ENCODE data around the gene CSTPP1.

Gene CSTPP1

GRCh38 chr11:46936138-46937110 lies at the start of gene CSTPP1:
TSS of gene CSTPP1 (plus strand) at chr11:46936761. CDS start at chr11:46936806, 45 bp downstream.
- Histone ChIP-seq H3K27me3 (ENCODE audit: control insufficient read depth, insufficient read depth, low read length) (no peaks in the 10 kb centered on the region), H3K9ac (ENCODE audit: low read length) (peak within 1 kb of the TSS; percentile 46), H3K36me3 (ENCODE audit: control insufficient read depth, insufficient read depth, low read length) (0 out of 2 replicates have a peak, but pooled peaks cover 3% of the 10 kb centered on the region), H3K27ac (ENCODE audit: low read depth, low read length) (no peak within 1 kb of the TSS), H3K9me3 (ENCODE audit: control insufficient read depth, insufficient read depth, low read depth, low read length) (no peaks in the 10 kb centered on the region), H3K4me3 (ENCODE audit: low read depth, low read length) (peak within 1 kb of the TSS; percentile 79), H3K4me1 (ENCODE audit: control insufficient read depth, insufficient read depth, low read length) (0 out of 2 replicates have a peak, but pooled peaks cover 2% of the 10 kb centered on the region)

GRCh38 chr11:46888636-46889035 lies 47.9 kb upstream of the CSTPP1 start:
- Histone ChIP-seq H3K36me3 (ENCODE audit: control insufficient read depth, insufficient read depth, low read length) (peaks cover 70% of the 10 kb centered on the region), H3K4me3 (ENCODE audit: low read depth, low read length) (no peak overlapping the region), H3K9ac (ENCODE audit: low read length) (no peak overlapping the region), H3K4me1 (ENCODE audit: control insufficient read depth, insufficient read depth, low read length) (no peaks in the 10 kb centered on the region), H3K27ac (ENCODE audit: low read depth, low read length) (no peak overlapping the region), H3K27me3 (ENCODE audit: control insufficient read depth, insufficient read depth, low read length) (no peaks in the 10 kb centered on the region), H3K9me3 (ENCODE audit: control insufficient read depth, insufficient read depth, low read depth, low read length) (no peaks in the 10 kb centered on the region)

GRCh38 chr11:46889251-46889650 lies 47.3 kb upstream of the CSTPP1 start:
- Histone ChIP-seq H3K36me3 (ENCODE audit: control insufficient read depth, insufficient read depth, low read length) (peaks cover 69% of the 10 kb centered on the region), H3K4me1 (ENCODE audit: control insufficient read depth, insufficient read depth, low read length) (no peaks in the 10 kb centered on the region), H3K9ac (ENCODE audit: low read length) (no peak overlapping the region), H3K4me3 (ENCODE audit: low read depth, low read length) (no peak overlapping the region), H3K27me3 (ENCODE audit: control insufficient read depth, insufficient read depth, low read length) (no peaks in the 10 kb centered on the region), H3K9me3 (ENCODE audit: control insufficient read depth, insufficient read depth, low read depth, low read length) (no peaks in the 10 kb centered on the region), H3K27ac (ENCODE audit: low read depth, low read length) (no peak overlapping the region)

GRCh38 chr11:46889689-46890475 lies 46.7 kb upstream of the CSTPP1 start:
- H3K27ac ChIP-seq (ENCODE audit: low read depth, low read length) = no peak overlapping the region
- H3K36me3 ChIP-seq (ENCODE audit: control insufficient read depth, insufficient read depth, low read length) = peaks cover 74% of the 10 kb centered on the region
- no peak overlapping the region for H3K4me3 ChIP-seq (ENCODE audit: low read depth, low read length)
- no peaks in the 10 kb centered on the region for H3K4me1 ChIP-seq (ENCODE audit: control insufficient read depth, insufficient read depth, low read length)
- H3K27me3 ChIP-seq (ENCODE audit: control insufficient read depth, insufficient read depth, low read length) = no peaks in the 10 kb centered on the region
- H3K9me3 ChIP-seq (ENCODE audit: control insufficient read depth, insufficient read depth, low read depth, low read length) = no peaks in the 10 kb centered on the region
- H3K9ac ChIP-seq (ENCODE audit: low read length) = no peak overlapping the region

DNA sequence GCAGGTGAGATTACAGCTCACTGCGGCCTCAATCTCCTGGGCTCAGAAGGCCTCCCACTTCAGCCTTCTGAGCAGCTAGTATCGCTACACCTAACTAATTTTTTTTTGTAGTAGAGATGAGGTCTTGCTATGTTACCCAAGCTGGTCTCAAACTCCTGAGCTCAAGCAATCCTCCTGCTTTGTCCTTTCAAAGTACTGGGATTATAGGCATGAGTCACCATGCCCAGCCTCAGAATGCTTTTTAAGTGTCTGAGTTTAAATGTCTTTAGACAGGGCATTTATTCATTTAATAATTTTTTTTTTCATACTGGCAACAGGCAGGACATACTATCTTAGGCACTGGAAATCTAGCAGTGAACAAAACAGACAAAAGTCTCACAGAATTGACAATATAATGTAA lies 45.9 kb upstream of the CSTPP1 start:
- Histone ChIP-seq H3K4me3 (ENCODE audit: low read depth, low read length) (no peak overlapping the region), H3K9me3 (ENCODE audit: control insufficient read depth, insufficient read depth, low read depth, low read length) (no peaks in the 10 kb centered on the region), H3K9ac (ENCODE audit: low read length) (no peak overlapping the region), H3K4me1 (ENCODE audit: control insufficient read depth, insufficient read depth, low read length) (no peaks in the 10 kb centered on the region), H3K36me3 (ENCODE audit: control insufficient read depth, insufficient read depth, low read length) (peaks cover 75% of the 10 kb centered on the region), H3K27ac (ENCODE audit: low read depth, low read length) (no peak overlapping the region), H3K27me3 (ENCODE audit: control insufficient read depth, insufficient read depth, low read length) (no peaks in the 10 kb centered on the region)

DNA sequence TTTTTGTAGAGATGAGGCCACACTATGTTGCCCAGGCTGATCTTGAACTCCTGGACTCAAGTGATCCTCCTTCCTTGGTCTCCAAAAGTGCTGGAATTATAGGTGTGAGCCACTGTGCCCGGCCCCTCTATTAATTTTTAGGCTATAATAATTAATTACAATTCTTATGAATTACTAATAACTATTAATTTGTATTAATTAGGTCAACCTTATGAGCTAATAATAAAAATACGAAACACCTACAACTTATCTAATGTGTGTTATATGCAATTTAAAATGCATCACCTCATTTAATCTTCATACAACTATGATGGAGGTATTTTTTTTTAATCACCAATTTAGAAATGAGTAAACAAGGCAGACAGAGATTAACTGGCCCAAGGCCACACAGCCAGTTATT lies 44.5 kb upstream of the CSTPP1 start:
- H3K9ac ChIP-seq (ENCODE audit: low read length) = no peak overlapping the region
- H3K9me3 ChIP-seq (ENCODE audit: control insufficient read depth, insufficient read depth, low read depth, low read length) = no peaks in the 10 kb centered on the region
- H3K27me3 ChIP-seq (ENCODE audit: control insufficient read depth, insufficient read depth, low read length) = no peaks in the 10 kb centered on the region
- H3K4me3 ChIP-seq (ENCODE audit: low read depth, low read length) = no peak overlapping the region
- H3K4me1 ChIP-seq (ENCODE audit: control insufficient read depth, insufficient read depth, low read length) = peaks cover 5% of the 10 kb centered on the region
- H3K36me3 ChIP-seq (ENCODE audit: control insufficient read depth, insufficient read depth, low read length) = peaks cover 74% of the 10 kb centered on the region
- no peak overlapping the region for H3K27ac ChIP-seq (ENCODE audit: low read depth, low read length)

GRCh38 chr11:46892838-46893237 lies 43.7 kb upstream of the CSTPP1 start:
- H3K4me3 ChIP-seq (ENCODE audit: low read depth, low read length) = no peak overlapping the region
- H3K27ac ChIP-seq (ENCODE audit: low read depth, low read length) = no peak overlapping the region
- no peak overlapping the region for H3K9ac ChIP-seq (ENCODE audit: low read length)
- H3K9me3 ChIP-seq (ENCODE audit: control insufficient read depth, insufficient read depth, low read depth, low read length) = no peaks in the 10 kb centered on the region
- H3K36me3 ChIP-seq (ENCODE audit: control insufficient read depth, insufficient read depth, low read length) = peaks cover 70% of the 10 kb centered on the region
- peaks cover 5% of the 10 kb centered on the region for H3K4me1 ChIP-seq (ENCODE audit: control insufficient read depth, insufficient read depth, low read length)
- H3K27me3 ChIP-seq (ENCODE audit: control insufficient read depth, insufficient read depth, low read length) = no peaks in the 10 kb centered on the region

DNA sequence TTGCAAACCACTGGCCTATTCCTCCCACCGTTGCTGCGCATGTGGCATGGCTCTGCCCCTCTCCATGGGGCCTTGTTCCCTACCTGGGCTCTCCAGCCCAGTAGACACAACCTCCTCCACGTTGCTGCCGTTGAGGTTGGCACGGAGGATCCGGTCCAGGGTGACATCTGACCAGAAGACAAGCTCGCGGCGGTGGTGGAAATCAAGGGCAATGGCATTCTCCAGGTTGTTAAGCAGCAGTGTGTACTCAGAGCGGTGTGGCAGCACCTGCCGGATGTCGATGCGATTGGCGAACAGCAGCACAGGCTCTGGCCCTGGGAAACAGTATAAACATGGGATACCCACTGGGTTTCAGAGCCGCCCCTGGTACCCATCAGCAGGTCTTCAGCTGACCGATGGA lies 42.1 kb upstream of the CSTPP1 start:
- no peak overlapping the region for H3K9ac ChIP-seq (ENCODE audit: low read length)
- H3K4me1 ChIP-seq (ENCODE audit: control insufficient read depth, insufficient read depth, low read length) = peaks cover 5% of the 10 kb centered on the region
- H3K36me3 ChIP-seq (ENCODE audit: control insufficient read depth, insufficient read depth, low read length) = peaks cover 74% of the 10 kb centered on the region
- H3K27ac ChIP-seq (ENCODE audit: low read depth, low read length) = no peak overlapping the region
- H3K4me3 ChIP-seq (ENCODE audit: low read depth, low read length) = no peak overlapping the region
- 0 out of 2 replicates have a peak, but pooled peaks cover 7% of the 10 kb centered on the region for H3K9me3 ChIP-seq (ENCODE audit: control insufficient read depth, insufficient read depth, low read depth, low read length)
- no peaks in the 10 kb centered on the region for H3K27me3 ChIP-seq (ENCODE audit: control insufficient read depth, insufficient read depth, low read length)

- Histone ChIP-seq H3K9me3 (ENCODE audit: control insufficient read depth, insufficient read depth, low read depth, low read length) (0 out of 2 replicates have a peak, but pooled peaks cover 7% of the 10 kb centered on the region), H3K4me3 (ENCODE audit: low read depth, low read length) (no peak overlapping the region), H3K27ac (ENCODE audit: low read depth, low read length) (no peak overlapping the region), H3K27me3 (ENCODE audit: control insufficient read depth, insufficient read depth, low read length) (no peaks in the 10 kb centered on the region), H3K4me1 (ENCODE audit: control insufficient read depth, insufficient read depth, low read length) (peaks cover 5% of the 10 kb centered on the region), H3K36me3 (ENCODE audit: control insufficient read depth, insufficient read depth, low read length) (peaks cover 75% of the 10 kb centered on the region), H3K9ac (ENCODE audit: low read length) (no peak overlapping the region)
Measured at GRCh38 chr11:46894961-46895360, 41.6 kb upstream of the CSTPP1 start.

DNA sequence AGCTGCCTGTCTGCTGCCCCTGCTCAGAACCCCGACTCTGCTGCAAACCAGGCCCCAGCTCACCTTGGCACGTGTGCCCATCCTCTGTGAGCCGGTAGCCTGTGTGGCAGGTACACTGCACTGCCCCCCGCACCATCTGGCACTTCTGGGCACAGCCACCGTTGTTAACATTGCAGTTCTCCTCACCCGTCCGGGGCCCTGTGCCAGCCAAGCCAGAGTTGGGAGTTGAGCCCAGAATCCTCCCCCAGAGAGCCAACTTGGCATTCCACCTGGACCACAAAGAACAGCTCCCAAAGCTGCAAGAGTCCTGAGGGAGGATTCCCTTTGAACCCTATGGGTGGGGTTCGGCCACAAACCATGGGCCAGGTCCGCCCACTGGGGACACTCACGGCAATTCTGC lies 40.7 kb upstream of the CSTPP1 start:
- Histone ChIP-seq H3K4me3 (ENCODE audit: low read depth, low read length) (no peak overlapping the region), H3K27ac (ENCODE audit: low read depth, low read length) (no peak overlapping the region), H3K9ac (ENCODE audit: low read length) (no peak overlapping the region), H3K36me3 (ENCODE audit: control insufficient read depth, insufficient read depth, low read length) (peaks cover 73% of the 10 kb centered on the region), H3K9me3 (ENCODE audit: control insufficient read depth, insufficient read depth, low read depth, low read length) (0 out of 2 replicates have a peak, but pooled peaks cover 7% of the 10 kb centered on the region), H3K4me1 (ENCODE audit: control insufficient read depth, insufficient read depth, low read length) (peaks cover 5% of the 10 kb centered on the region), H3K27me3 (ENCODE audit: control insufficient read depth, insufficient read depth, low read length) (no peaks in the 10 kb centered on the region)

Data from HUES6 (cell line).